NCI-H82 treated with DMSO at 0.1 percent for 48 hours (cell line): ENCODE measurements around the gene CLIP2.
"Not testable (repeated sequence)": the region's sequence is repeated elsewhere in the genome, so short reads cannot be mapped to it uniquely, and the experiment has no call there.

Experiments
- DNase-seq: peaks from one replicate; lab custom pipeline; 2025; ENCODE audit not compliant: unreplicated experiment; lab: John Stamatoyannopoulos, UW

CLIP2 gene

GRCh38 chr7:74289018-74289658 is at the start of gene CLIP2:
CLIP2 (plus strand) TSS chr7:74289407; CDS start chr7:74317547, 28,140 bp downstream.
- no peak for DNase-seq

DNA sequence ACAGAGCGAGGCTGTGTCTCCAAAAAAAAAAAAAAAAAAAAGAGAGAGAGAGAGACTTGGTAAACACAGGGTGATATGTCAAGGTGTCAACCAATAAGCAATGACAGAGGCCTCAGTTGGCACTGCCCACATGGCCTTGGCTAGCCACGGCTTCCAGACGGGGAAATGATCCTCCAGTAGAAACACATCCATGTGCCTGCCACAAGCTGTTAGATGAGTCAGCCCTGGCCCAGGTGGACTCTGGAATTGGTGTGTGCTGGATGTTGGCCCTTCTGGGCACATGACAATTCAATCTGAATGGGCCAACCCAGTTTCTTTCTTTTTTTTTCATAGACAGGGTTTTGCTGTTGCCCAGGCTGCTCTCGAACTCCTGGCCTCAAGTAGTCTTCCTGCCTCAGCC is 48.7 kb upstream of the CLIP2 start:
- DNase-seq = no peak

GRCh38 chr7:74242122-74242443 is 47.1 kb upstream of the CLIP2 start:
- DNase-seq = no peak

DNA sequence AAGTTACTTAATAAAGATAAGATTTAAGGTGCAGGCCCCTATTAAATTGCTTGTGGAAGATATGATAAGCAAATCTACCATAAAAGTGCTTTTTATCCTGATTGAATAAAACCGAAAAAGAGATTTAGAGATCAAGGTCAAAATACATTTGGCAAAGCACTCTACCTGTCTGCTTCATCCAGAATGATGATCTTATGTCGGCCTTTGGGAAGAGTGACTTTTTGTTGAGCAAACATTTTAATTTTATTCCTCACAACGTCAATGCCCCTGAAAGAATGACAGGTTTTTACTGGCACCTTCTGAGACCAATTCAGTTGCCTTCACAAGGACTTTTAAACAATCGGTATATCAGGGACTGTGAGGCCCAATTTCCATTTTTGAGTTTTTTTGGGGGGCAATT is 42.7 kb upstream of the CLIP2 start:
- DNase-seq = no peak

DNA sequence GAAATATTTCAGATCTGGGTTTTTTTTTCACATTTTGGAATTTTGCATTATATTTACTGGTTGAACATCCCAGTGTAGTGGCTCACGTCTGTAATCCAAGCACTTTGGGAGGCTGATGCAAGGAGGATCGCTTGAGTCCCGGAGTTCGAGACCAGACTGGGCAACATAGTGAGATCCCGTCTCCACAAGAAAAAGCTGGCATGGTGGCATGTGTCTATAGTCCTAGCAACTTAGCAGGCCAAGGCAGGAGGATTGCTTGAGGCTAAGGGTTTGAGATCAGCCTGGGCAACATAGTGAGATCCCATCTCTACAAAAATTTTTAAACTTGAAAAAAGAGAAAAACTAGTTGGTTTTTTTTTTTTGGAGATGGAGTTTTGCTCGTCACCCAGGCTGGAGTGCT is 41.1 kb upstream of the CLIP2 start:
- no peak for DNase-seq

DNA sequence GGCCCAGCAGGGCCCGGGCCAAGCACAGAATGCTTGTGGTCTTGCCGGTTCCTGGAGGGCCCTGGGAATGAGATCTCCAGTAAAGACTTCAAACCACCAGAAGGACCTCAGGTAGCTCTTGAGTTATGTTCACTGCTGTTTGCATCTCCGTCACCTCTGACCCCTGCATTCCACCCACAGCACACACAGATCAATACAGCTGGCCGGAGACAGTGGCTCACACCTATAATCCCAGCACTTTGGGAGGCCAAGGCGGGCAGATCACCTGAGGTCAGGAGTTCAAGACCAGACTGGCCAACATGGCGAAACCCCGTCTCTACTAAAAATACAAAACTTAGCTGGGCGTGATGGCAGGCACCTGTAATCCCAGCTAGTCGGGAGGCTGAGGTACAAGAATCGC is 40.1 kb upstream of the CLIP2 start:
- DNase-seq = not testable (repeated sequence)

DNA sequence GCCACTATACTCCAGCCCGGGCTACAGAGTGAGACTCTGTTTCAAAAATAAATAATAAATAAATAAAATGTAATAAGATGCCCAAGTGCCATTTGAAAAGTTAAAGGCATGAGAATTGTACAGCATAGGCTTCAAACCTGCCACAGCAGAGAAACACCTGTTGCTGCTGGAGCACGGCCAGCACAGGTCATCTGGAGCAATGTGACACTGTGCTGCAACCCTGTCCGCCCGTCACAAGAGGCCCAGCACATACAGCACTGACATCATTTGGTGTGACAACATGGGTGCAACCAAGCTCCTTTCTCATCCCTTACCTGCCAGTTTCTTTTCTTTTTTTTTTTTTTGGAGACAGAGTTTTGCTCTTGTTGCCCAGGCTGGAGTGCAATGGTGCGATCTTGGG is 36.3 kb upstream of the CLIP2 start:
- DNase-seq = no peak

DNA sequence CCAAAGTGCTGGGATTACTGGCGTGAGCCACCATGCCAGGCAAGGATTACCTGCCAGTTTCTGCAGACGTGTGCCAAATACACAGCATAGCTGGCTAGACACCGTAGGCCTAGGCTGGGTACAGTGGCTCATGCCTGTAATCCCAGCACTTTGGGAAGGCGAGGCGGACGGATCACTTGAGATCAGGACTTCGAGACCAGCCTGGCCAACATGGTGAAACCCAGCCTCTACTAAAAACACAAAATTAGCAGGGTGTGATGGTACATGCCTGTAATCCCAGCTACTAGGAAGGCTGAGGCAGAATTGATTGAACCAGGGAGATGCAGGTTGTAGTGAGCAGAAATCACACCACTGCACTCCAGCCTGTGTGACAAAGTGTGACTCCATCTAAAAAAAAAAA is 35.9 kb upstream of the CLIP2 start:
- no peak for DNase-seq

GRCh38 chr7:74253835-74254128 is 35.4 kb upstream of the CLIP2 start:
- no peak for DNase-seq

DNA sequence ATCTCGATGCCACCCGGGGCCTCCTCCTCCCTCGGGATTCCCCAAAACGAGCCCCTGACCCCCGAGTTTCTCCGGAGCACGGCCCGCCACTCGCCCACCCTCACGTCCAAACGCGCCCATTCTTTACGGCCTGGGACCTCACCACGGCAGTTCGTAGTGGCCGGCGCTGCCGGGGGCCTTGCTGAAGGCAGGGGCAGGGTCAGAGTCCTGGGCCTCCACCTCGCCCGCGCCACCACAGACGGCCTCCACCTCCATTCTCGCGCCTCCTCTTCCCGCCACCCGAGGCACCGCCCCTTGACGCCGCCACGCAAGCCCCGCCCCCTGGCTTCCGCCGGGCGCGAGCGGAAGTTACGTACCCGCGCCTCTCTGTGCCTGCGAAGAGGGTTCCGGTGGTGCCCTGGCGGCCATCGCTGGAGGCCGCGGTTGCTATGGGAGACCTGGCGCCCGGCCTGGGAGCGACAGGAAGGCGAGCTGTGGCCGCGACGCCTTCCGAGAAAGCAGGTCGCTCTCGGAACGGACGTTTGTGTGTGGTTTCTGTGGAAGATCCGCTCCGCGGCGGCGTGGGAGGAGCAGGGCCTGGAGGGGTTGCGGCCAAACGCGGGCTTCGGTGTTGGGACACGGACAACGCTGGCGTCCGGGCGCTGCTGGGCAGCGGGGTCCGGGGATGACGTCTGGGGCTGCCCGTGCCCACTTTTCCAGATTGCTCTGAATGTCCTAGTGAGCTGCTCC is 34.9 kb upstream of the CLIP2 start, which contains the start of gene RFC2:
TSS of gene RFC2 (minus strand) at position 271 of the 729 bp plus-strand sequence. CDS start at position 255, 16 bp downstream.
- peak; percentile 57 for DNase-seq

GRCh38 chr7:74254858-74255379 is 34.3 kb upstream of the CLIP2 start:
- no peak for DNase-seq

- DNase-seq = not testable (repeated sequence)
These were observed 33.7 kb upstream of the CLIP2 start for GRCh38 chr7:74255461-74255860.

GRCh38 chr7:74256491-74257408 is 32.5 kb upstream of the CLIP2 start:
- no peak for DNase-seq

DNA sequence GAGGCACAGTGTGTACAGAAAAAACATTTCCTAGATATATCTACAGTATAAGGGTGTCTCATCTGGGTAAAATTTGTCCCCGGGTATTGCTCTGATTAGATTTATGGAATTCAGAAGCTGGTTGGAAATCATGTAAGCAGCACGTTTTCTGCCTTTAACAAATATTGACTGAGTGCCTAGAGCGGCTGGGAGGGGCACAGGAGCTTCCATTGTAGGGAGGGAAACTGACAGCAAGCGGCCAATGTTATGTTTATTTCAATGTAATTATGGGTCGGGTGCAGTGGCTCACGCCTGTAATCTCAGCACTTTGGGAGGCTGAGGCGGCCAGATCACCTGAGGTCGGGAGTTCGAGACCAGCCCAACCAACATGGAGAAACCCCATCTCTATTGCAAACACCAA is 30.6 kb upstream of the CLIP2 start:
- no peak for DNase-seq

- no peak for DNase-seq
These were observed 26.4 kb upstream of the CLIP2 start for GRCh38 chr7:74262639-74263398.

GRCh38 chr7:74263399-74264120 is 25.6 kb upstream of the CLIP2 start:
- no peak for DNase-seq

DNA sequence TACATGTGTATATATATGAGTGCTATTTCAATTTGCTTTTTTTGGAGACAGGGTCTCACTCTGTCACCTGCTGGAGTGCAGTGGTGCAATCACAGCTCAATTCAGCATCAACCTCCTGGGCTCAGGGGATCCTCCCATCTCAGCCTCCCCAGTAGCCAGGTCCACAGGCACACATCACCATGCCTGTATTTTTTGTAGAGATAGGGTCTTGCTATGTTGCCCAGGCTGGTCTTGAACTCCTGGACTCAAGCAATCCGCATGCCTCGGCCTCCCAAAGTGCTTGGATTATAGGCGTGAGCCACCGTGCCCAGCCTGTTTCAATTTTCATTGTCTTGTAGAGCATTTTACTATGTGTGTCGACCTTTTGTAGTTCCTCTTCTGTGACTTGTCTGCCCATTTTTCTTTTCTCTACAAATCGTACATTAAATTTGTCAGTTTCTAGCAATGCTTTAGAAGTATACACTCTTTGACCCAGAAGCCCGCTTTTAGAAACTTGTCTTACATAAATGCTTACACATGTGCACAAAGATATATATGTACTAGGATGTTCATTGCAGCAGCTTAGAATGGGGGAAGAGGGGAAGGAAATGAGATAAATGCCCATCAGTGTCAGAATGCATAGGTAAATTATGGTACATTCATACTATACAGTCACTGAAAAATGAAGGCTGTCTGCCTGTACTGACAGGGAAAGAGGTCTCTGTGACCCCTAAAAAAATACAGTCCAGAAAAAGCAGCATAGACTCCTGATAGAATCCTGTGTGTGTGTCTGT is 22.8 kb upstream of the CLIP2 start:
- DNase-seq = no peak

DNA sequence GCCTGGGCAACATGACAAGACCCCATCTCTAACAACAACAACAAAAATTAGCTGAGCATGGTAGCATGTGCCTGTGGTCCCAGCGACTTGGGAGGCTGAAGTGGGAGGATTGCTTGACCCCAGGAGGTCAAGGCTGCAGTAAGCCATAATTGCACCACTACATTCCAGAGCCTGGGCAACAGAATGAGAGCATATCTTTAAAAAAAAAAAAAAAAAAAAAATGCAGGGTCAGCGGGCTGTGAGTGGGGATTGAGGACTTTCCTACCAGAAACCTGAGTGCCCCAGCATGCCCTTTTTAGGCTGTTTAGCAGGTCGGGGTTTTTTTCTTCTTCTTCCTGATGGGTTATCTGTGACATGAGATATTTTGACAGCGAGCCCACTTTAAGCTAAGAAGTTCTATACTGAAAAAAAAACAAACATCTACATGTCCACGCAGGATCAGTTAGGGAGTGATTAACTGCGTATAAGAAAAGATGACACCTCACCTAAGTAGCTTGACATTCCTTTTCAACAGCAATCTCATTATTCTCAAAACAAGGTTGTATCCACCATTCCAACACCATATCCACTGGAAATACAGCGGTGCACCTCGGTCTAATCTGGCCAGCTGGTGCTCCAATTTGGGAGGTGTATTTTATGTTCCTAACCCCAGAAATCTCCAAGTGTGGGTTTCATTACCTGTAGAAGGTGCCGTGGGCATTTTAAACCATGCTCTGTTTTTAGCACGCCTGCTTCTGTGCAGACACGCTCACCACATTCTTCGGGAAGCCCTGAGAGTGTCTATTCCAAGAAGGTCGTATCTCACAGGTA is 21.2 kb upstream of the CLIP2 start:
- no peak for DNase-seq
